HuH-7.5 (cell line): ENCODE data around the gene NKTR.
"Not testable (repeated sequence)": the region's sequence is repeated elsewhere in the genome, so short reads cannot be mapped to it uniquely, and the experiment has no call there.

Experiments used
- DNase-seq: peaks from one replicate; pipeline ENCODE4 v3.0.0; 2011; ENCODE audit warnings: low spot score

The NKTR gene

DNA sequence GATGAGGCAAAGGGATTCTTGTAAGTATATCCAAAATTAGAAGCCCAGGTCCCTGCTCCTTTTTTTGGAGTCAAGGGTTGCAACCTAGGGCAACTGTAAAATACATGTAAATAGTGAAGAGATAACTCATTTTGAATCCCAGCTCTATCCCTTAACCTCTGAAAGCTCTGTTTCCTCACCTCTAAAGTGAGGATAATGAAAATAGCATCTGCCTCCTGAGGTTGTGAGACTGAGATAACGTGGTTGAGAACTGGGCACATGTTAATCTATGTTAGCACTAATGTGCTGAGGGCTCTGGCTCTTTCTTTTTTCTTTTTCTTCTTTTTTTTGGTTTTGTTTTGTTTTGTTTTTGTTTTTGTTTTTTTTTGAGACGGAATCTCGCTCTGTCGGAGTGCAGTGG, 4.8 kb upstream of the NKTR start:
- DNase-seq, result no peak

DNA sequence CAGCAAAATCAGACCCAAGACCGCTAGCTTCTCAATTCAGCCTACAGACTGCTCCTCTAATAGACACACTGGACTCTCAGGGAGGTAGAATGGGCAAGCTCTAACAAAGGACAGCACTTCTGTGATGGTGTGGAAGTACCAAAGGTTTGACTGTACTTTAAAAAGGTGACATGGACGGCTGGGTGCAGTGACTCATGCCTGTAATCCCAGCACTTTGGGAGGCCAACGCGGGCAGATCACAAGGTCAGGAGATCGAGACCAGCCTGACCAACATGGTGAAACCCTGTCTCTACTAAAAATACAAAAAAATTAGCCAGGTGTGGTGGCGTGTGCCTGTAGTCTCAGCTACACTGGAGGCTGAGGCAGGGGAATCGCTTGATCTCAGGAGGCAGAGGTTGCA, 3.4 kb upstream of the NKTR start:
- not testable (repeated sequence) for DNase-seq

DNA sequence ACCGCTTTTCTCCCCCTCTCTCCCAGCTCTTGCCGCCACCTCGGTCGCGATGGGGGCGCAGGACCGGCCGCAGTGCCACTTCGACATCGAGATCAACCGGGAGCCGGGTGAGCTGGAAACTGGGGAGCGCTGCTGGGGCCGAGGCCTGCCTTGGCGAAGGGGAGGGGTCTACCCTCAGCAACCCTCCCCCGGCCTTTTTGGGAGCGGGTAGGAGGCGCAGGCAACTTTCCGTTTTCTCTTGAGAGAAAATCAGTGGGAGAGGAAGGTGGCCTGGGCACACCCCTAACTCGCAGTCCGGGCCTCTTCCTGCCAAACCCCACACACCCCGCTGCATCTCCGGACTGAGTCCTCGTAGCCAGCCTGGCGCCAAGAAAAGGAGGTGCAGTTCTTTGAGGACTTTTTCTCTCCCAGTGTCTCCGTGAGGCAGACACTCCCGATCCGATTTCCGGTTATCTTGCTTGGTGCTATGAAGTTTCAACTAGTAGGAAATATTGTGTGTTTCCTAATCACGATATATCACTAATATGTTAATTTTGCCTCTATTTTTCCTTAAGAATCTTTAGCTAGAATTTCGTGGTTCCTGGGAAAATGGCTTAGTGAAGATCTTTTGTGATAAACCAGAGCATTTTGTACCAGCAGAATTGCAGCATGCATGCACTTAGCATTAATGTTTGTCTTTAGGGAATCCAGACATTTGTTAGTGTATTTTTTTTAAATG, 631 bp downstream of the NKTR start:
- no peak for DNase-seq

DNA sequence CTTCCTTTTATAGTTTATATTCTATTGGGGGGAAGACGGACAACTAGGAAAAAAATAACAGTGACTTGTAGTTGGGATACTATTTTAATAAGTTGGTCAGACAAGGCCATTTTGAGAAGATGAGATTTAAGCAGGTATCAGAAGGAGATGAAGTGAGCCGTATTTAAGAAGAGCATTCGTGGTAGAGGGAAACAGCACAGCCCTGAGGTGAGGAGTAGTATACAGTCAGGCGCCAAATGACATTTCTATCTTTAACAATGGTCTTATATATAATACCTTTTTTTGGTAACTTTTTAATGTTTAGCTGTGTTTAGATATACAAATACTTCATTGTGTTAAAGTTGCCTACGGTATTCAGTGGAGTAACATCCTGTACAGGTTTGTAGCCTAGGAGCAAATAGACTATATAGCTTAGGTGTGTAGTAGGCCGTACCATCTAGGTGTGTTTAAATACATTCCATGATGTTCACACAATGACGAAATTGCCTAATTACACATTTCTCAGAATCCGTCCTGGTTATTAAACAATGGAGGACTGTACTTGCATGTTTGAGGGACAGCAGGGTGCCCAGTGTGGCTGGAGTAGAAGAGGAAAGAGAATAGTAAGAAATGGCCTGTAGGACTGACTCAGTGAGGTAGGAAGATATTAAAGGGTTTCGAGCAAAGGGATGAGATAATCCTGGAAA, 1.6 kb downstream of the NKTR start:
- DNase-seq, result no peak

DNA sequence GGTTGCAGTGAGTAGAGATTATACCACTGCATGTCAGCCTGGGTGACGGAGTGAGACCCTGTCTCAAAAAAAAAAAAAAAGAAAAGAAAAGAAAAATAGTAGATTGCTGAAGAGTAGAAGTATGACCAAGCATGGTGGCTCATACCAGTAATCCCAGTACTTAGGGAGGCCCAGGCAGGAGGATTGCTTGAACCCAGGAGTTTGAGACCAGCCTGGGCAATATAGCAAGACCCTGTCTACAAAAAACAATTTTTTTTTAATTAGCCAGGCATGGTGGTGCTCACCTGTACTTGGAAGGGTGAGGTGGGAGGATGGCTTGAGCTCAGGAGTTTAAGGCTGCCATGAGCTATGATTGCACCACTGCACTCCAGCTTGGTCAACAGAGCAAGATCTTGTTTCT, 2.5 kb downstream of the NKTR start:
- DNase-seq, result no peak

DNA sequence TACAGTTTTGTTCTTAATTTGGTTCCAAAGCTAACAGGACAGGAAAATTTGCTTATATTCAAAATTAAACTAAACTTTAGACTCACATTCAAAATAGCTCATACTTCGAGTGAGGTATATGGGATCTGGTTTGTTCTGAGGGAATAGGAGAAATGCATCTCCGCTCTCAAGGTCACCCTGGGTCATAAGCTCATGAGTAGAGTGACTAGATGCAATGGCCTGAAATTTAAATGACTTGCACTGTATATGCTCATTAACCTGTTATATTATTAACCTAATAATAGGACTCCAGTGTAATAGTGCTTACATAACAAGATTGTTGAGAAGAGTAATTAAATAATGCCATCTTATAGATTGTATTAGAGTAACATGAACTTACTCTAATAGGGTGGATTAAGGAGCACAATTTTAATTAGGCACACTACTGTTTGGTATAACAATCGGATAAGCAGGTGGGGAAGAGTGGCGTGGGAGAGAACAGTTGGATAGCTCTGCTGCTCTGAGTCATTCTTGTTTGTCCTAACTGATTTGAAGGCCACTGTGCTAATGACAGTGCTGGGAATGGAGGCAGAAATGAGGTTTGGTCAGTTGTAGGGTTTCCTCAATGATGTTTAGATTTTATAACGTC, 5.2 kb downstream of the NKTR start:
- DNase-seq, result no peak

DNA sequence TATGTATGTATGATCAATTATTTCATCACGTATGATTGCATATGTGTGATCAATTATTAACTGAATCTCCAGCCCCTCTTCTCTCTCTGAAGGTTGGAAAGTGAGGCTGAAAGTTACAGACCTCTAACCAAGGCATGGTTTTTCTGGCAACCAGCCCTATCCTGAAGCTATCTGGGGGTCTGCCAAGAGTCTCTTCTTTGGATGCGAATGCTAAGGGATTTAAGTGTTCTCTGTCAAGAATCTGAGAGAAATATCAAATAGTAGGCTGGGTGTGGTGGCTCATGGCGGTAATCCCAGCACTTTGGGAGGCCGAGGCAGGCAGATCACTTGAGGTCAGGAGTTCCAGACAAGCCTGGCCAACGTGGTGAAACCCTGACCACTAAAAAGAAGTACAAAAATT, 8.1 kb downstream of the NKTR start:
- DNase-seq, result no peak

DNA sequence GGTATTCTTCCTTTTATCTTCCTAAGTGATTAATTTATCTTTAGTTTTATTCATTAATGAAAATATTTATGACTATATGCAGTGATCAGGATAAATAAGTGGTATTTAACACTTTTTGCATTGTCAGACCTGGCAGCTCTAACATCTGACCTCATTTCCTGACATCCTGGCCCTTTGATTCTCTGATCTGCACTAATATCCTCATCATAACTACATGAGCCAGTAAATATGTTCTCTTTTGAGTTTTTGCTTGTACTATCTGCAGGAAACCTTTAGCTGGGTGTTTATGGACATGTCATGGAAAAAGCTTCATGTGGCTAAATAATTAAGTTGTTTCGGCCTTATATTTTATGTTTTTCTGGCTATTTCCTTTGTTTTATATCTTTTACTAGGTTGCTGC, 10.5 kb downstream of the NKTR start:
- no peak for DNase-seq

DNA sequence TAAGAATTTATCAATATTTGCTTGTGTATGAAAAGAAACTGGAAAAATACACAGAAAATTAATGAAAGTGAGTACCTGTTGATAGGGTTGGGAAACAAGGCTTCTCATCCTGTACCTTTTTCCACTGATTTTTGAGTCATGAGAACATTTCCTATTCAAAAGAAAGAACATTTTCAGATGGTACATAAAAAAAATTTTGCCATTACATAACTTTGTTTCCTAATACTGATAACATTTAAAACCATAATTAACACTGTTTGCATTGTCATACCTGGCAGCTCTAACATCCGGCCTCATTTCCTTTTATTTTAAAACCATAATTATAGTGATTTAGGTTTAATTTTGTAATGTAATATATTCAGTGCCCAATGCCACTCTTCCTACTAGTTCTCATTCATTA, 11.7 kb downstream of the NKTR start:
- DNase-seq, result no peak

DNA sequence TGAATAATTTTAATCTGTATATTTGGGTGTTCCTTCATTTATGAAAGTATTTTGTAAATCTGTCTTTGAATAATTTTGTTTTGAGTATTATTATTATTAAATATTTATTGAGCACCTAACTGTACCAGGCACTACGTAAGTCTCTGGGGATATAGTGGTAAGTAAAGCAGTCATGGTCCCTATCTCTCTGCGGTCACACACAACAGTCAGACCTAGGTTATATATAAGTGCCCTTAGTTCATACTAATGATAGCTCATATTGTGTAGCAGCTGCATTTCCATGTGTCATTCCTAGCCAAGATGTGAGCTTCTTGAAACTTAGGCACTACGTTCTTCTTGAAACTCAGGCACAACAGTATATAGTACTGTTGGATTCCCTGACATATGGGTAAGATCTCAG, 12.4 kb downstream of the NKTR start:
- DNase-seq, result no peak

DNA sequence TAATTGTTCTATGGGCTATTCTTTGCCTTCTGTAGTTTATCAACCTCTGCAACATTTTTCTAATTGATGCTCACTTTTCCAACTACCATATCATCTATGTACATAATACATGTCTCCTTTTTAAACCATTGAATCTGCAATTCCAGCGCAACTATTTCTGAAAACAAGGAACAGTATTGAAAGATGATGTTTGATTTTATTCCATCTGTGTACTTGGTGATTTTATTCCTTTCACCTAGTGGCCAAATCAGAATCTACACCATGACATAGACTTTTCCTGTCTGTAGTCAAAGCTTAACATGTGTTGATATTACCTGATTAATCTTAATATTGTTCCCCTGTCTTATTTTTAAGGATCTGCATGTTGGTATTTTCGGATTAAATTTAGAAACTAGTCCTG, 13.0 kb downstream of the NKTR start:
- no peak for DNase-seq

DNA sequence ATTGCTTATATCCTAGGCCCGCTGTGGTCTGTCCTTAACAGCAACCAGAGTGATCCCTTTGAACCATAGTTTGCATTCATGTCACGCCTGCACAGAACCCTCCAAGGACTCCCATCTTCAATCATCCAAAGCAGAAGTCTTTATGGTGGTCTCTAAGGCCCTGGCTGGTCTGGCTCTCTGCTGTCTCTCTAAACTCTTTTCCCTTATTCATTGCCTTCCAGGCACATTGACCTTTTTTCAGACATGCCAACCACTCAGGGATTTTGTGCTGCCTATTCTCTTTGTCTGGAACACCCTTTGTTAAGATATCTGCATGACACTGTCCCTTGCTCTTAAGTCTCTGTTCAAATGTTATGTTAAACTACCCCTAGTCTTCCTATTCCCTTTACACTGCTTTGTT, 31.1 kb downstream of the NKTR start:
- no peak for DNase-seq

DNA sequence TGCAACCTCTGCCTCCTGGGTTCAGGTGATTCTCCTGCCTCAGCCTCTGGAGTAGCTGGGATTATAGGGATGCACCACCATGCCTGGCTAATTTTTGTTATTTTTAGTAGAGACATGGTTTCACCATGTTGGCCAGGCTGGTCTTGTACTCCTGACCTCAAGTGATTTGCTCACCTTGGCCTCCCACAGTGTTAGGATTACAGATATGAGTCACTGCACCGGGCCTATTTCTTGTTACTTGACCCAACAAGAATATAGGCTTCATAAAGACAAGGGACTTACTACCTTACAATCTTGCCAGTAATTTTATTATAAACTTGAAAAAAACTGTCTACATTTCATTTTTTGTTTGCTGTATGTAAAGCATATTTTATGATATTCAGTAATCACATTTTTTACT, 31.7 kb downstream of the NKTR start:
- DNase-seq, result no peak

DNA sequence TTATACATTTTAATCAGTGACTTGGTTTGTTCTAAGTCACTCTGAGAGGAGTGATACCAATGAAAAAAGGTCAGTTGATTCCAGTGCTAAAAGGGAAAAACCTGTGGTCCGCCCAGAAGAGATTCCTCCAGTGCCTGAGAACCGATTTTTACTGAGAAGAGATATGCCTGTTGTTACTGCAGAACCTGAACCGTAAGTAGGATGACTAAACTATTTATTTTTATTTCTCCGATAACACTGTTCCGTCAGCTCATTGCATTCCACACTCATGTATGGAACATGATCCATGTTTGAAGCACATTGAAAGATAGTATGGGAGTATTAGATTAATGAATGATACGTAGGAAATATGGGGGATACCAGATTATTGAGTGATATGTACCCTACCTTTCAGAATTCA, 33.1 kb downstream of the NKTR start:
- no peak for DNase-seq

DNA sequence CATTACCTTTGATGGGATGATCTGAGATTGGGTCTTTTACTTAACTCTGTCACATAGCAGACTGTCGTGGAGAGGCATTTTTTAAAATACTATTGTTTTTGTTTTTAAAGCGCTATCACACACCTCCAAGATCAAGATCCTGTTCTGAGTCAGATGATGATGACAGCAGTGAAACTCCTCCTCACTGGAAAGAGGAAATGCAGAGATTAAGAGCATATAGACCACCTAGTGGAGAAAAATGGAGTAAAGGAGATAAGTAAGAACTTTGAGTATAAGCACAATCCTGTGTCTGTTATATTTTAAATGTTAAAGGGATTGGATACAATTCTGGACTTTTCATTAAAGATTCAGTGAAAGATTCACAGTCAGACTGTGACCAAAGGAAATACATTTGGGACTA, 34.6 kb downstream of the NKTR start:
- no peak for DNase-seq

DNA sequence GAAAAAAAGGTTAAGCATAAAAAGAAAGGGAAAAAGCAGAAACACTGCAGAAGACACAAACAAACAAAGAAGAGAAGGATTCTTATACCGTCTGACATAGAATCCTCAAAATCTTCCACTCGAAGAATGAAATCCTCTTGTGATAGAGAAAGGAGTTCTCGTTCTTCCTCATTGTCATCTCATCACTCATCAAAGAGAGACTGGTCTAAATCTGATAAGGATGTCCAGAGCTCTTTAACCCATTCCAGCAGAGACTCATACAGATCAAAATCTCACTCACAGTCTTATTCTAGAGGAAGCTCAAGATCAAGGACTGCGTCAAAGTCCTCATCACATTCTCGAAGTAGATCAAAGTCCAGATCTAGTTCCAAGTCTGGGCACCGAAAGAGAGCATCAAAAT, 36.5 kb downstream of the NKTR start:
- no peak for DNase-seq

DNA sequence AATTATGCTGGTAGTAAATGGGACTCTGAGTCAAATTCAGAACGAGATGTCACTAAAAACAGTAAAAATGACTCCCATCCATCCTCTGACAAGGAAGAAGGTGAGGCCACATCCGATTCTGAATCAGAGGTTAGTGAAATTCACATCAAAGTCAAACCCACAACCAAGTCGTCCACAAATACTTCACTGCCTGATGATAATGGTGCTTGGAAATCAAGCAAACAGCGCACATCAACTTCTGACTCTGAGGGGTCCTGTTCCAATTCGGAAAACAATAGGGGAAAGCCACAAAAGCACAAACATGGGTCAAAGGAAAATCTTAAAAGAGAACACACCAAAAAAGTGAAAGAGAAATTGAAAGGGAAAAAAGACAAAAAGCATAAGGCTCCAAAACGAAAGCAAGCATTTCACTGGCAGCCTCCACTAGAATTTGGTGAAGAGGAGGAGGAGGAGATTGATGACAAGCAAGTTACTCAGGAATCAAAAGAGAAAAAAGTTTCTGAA, 37.9 kb downstream of the NKTR start:
- DNase-seq, result no peak

DNA sequence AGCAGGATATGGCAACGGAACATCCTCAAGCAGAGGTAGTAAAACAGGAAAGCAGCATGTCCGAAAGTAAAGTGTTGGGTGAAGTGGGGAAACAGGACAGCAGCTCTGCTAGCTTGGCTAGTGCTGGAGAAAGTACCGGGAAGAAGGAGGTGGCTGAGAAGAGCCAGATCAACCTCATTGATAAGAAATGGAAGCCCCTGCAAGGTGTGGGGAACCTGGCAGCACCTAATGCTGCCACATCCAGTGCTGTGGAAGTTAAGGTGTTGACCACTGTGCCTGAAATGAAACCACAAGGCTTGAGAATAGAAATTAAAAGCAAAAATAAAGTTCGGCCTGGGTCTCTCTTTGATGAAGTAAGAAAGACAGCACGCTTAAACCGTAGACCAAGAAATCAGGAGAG, 38.7 kb downstream of the NKTR start:
- no peak for DNase-seq

DNA sequence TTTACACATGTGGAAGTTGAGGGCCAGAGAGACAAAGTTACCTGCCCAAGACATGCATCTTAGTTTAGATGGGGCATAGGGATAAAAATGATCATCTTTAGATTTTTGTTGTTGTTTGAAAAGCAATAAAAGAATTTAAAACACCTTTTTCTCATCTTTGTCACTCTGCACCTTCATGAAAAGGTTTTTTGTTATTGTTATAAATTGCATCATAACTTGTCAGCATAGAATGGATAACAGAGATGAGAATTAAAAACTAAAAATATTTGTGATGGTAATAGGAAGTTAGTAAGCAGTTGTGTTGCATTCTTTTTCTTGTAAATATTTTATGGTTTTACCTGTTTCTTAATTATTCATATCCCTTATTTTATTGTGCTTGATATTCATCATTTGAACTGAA, 39.6 kb downstream of the NKTR start:
- DNase-seq, result no peak

DNA sequence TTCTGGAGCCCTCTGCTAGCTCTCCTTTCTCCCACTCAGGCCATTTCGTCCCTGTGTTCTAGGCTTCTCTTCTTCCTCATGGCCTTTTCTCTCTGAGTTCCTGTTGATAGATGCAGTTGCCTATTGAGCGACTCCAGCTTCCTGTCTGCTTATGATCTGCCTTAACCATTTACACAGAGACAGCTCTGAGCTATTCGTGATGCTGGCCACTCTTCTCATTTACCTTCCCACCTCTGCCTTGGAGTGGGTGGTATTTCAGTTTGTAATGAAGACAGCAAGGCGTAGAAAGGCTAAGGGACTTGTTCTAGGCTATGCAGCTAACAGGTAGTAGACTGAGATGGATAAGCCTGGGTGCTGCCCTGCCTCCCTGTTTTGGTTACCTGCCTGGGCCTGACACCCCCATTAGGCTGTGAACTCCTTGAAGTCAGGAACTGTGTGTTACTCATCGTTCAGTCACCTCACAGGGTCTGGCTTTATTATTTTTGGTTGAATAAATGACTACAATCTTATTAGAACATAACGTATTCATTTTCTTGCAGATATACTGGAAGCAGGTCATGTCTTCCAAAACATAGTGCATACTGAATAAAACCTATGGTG, 40.4 kb downstream of the NKTR start:
- DNase-seq, result no peak

DNA sequence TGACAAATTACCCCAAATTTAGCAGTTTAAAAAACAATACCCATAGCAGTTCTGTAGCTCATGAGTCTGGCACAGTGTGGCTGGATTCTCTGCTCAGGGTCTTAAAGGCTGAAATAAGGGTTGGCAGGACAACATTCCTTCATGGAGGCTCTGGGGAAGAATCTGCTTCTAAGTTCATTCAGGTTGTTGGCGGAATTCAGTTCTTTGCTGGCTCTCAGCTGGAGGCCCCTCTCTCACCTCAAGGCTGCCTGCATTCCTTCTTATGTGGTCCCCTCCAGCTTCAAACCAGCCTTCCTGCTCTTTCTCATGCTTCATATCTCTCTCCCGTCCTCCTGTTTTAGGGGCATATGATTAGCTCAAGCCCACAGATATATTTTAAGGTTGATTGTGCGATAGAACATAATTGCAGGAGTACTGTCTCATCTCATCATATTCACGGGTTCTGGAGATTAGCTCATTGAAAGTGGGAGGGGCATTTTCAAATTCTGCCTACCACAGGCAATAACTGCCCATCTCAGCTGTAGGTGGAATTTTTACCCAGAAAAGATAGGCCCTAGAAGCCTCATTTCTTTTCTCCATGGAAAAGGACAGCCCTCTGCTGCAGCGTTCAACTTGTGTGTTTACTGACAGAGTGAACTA, 47.5 kb downstream of the NKTR start:
- no peak for DNase-seq

DNA sequence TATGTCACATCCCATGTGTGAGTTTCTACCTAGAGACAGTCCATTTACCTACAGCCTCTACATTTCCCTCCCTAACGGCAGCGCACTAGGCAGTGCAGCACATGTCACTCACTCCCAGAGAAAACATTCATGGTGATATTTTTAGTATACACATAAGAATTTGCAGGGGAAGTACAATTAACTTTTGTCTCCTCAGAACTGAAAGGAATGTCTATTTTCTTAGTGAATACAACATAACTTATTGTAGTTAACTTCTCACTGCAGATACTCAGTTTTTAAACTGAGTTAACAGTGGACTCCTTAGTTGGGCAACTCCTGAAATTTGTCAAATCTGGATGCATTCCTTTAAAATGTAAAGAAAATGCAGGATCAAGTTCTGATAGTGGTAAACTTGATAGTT, 48.5 kb downstream of the NKTR start:
- DNase-seq, result no peak

DNA sequence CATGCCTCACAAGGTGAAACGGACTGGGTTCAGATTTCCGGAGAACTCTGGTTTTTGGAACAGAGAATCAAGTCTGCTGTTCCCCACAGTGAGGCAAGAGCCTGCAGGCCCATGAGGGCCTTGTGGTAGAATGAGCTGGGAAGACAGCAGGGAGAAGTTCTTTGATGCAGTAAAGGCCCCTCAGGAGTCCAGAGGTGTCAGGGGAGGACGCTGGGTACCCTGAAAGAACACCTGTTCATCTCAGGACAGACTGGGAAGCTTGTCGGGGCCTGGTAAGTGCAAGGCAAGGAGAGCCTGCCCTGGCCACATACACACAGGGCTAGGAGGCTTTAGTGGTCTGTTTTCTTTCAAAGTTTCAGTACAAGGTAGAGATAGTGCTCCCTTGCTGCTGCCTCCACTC, 49.3 kb downstream of the NKTR start:
- DNase-seq, result no peak
